Stimulated activated CD8-positive, alpha-beta memory T cell treated with anti-CD3 and anti-CD28 coated beads, Interleukin-12 subunit alpha, Interleukin-12 subunit beta, amount 100 ng/mL, for 1 hour (primary cell): ENCODE measurements around the gene APRT.
"Not testable (repeated sequence)": the region's sequence is repeated elsewhere in the genome, so short reads cannot be mapped to it uniquely, and the experiment has no call there.

Experiments used
- DNase-seq: peaks from one replicate; pipeline ENCODE4 v3.0.0-alpha.2; 2020; ENCODE audit warnings: low read depth

Gene APRT

DNA sequence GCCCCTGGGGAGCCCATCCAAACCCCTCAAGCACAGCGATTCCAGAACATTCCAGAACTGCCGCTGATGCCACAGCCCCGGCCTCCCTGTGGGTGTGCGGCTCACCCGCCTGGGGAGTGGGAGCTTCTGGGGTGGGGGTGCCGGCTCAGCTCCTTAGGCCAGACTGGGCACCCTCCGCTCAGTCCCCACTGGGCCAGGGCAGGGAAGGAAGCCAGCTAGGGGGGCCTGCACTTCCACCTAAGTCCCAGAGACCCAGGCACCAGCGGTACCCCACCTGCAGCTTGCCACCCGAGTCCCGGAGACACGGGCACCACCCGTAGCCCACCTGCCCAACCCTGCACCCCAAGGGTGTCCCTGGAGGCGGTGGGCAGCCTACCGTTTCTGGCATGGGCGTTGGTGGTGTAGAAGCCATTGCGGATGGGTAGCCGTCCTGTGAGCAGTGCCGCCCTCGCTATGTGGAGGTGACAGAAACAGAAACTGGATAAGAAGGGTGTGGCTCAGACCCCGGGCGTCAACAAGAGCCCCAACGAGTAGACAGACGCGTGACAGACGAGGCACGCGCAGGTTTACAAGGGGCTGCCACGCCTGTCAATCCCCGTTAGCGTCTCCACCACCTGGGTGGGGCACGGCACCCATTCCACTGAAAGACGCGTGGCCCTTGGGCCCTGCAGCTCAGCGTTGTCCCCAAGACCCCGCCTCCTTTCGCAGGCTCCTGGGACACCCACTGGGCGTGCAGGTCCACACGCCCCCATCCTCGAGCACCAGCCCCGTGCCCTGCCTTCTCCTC, 30.0 kb upstream of the APRT start:
- DNase-seq, result no peak

DNA sequence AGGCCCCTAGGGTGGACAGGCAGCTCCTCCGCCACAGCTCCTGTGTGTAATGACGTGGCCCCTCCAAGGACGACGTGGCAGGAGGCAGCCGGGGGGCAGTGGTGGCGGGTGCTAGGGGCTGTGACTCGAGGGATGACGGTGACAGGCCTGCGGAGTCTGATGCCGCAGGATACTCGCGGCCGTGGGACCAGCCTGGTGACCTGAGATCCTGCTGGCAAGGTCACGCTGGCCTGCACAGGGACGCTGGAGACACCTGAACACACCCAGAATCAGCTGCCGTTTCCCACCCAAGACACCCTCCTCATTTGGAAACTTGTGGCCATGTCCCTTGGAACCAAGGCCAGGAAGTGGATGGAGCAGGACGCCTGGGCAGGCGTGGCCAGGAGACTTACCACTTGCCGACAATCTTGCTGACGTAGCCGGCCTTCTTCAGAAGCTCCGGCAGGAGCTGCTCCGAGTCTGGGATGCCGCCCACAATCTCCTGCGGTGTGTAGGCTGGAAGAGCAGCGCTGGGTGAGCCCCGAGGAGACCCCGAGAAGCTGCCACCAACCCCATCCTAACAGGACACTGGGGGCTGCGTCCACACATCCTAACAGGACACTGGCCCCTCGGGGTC, 29.0 kb upstream of the APRT start:
- DNase-seq, result no peak

DNA sequence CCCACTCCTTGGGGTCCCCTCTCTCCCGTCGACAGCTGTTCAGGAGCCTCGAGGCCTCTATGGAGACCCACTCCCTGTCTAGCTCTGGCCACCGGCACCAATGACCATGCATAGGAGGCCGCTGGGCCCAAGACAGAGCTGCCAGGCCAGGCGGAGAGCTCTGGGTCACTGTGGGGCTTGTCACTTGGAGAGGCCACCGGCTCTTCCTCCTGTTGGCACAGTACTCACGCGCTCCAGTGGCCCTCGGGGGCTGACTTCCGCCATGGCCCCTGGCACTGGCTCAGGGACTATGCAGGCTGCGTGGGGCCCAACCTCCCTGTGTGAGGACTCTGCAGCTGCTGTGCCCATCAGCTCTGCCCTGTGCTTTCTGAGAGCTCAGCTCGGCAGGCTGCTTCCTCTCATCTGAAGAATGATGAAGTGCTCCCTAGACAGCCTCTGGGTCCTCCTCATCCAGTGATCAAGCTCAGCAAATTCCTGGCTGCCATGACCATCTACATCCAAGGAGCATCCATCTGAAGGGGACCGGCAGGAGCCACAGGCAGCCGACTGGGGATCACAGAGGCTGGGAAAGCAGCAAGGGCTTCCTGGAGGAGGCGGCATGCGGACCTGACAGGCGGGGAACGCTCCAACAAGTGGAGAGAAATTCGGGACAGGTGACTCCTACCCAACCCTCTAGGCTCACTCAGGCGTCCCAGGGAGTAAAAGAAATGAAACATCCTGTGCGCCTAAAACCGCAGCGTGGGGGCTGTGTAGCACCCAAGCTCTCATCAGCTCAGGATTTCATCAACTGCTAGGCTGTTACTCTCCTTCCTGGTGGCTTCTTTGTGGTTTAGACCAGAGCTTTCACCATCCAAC, 28.2 kb upstream of the APRT start:
- DNase-seq, result no peak

DNA sequence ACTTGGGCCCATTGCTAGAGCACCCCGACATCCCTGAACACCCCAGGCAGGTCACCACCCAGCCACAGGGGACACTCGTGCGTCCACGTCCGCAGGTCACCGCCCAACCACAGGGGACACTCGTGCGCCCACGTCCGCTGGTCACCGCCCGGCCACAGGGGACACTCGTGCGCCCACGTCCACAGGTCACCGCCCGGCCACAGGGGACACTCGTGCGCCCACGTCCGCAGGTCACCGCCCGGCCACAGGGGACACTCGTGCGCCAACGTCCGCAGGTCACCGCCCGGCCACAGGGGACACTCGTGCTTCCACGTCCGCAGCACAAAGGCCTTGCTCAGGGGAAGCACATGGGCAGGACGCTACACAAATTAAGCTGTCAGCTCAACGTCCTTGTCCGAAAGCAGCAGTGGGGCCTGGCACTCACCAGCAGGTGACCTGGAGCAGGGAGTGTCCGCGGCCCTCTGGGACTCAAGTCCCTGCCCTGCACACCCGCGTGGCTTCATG, 27.4 kb upstream of the APRT start:
- no peak for DNase-seq

DNA sequence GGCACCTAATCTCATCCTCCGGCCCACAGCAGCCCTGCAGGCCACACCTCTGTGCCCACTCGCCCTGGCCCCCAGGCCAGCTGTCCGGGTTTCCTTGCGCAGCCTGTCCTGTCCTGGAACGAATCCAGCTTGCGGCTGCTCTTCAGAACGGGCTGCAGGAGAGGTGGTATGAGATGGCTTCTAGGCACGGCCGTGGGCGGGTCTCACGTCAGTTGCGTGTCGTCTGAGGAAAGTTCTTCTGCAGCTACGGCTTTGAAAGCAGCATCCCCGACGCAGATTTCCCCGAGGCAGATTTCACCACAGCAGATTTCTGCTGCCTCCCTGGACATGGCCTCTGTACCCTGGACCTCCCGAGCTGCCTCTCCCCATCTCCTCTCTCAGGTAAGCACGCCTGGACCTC, 26.8 kb upstream of the APRT start:
- no peak for DNase-seq

DNA sequence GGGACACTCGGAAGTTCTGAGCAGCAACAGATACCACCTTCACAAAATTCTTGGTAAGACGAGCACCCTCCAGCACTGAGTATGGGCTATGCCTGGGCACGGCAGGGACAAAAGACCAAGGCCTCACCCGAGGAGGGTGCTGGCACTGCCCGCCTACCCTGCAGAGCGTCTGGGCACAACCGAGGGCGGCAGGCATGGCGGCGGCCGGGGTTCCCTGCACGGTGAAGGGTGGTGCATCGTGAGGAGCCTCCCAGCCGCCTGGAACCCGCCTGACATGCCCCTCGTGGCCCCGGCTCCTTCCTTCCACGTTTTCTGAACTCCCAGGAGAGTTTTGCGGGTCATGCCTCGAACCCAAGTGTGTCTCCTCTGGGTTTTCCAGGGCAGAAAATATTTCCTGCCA, 26.1 kb upstream of the APRT start:
- no peak for DNase-seq

DNA sequence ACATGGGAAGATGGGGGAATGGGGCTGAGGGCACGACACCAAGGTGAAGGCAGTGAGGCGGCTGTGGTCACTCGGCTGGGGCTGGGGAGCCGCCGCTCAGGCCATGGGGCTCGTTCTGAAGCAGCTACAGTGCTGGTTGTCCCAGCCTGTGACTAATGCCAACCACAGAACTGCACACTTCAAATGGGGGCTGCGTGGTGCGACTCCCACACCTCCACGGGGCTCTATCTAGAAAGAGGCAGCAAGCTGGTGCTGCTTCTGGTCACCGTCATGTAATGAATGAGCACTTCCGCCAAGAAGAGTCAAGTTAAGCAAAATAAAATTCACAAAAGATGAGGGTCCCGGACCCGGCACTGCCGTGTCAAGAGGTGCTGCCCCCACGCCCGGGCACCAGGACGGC, 25.1 kb upstream of the APRT start:
- DNase-seq, result no peak

DNA sequence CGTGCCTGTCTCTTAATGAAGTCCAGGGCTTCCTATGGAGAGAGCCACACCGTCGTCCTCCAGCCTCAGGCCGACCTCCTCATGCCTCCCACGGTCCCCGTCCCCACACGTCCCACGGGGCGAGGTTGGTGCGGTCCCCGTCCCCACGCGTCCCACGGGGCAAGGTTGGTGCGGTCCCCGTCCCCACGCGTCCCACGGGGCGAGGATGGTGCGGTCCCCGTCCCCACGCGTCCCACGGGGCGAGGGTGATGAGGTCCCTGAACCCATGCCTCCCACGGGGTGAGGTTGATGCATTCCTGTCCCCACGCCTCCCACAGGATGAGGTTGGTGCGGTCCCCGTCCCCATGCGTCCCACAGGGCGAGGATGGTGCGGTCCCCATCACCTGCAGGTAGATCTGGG, 24.1 kb upstream of the APRT start:
- no peak for DNase-seq

DNA sequence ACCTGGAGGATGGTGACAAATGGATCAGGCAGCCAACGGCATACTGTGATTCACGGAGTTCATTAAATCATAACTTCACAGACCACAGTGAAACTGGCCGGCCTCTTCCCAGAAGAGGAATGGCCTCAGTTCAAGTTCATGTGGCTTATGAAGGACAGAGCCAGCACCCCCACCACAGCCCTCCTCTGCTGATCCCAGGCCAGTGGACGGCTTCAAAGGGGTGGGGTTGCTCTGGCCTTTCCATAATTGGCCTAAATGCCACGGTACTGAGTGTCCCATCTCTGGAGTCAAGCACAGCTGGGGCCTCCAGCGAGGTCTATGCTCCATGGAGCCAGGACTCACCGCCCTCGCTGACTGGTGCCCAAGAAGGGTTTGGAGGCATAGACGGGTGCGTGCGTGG, 23.7 kb upstream of the APRT start:
- DNase-seq, result no peak

DNA sequence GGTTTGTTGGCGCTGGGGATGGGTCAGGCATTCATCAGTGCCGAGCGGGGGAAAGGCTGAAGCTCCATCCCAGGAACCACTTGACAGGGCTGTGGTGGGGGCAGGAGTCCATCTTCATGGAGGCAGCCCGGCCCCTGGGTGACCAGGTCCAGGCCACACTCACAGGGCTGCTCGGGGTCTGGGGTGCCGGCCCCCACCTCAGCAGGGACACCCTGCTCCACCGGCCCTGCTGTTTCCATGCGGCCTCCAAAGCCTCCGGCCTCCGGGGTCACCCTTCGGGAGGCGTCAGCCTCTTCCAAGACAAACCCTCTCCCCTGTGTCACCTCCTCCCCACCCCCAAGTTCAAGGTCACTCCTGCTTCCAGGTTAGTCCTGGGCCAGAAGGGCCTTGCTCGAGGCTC, 22.9 kb upstream of the APRT start:
- no peak for DNase-seq

DNA sequence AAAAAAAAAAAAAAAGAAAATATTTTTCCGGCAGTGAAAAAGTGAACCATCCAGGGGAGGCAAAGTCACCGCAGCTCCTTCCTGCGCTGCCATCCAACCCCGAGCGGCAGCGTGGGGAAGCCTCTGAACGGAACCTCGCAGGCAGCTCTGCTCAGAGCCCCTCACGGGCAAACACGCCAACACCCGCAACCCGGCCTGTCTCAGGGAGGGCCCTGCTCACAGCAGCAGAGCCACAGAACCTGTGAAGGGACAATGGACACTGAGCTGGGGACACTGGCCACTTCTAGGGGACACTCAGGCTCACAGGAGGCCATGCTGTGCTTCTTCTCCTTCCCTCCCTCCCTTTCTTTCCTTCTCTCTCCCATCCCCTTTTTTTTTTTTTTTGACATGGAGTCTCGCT, 21.4 kb upstream of the APRT start:
- DNase-seq, result no peak

DNA sequence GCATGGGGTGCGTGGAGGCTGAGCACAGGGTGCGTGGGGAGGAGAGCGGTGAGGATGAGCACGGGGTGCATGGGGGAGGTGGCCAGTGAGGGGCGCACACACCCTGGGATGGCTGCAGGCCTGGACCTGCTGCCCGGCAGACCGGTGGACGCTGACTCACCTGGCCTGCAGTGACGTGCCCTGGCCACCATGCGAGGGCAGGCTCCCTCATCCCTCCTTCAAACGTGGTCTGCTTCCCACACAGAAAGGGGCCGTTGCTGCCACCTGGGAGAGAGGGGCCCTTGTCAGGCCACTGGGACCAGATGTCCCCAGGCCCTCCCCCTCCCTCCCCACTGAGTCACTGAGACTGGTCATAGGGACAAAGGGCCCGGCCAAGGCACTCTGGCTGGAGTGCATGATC, 20.1 kb upstream of the APRT start:
- DNase-seq, result no peak

DNA sequence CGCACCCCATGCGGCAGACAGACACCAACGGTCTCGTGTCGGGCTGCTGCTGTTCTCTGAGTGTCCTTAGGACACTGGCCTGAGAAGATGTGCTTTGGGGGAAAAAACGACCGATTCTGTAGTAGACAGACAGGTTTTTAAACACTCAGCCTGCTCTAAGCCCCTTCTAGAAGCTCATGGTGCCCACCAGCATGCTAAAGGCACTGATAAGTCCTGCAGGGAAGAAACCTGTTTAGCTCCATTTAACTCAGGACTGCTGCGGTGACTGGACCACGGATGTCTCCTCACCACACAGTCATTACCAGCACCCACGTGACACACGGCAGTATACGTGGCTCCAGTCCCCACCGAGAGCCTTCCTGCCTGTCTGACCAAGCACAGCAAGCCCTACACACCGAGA, 19.1 kb upstream of the APRT start:
- DNase-seq, result no peak

DNA sequence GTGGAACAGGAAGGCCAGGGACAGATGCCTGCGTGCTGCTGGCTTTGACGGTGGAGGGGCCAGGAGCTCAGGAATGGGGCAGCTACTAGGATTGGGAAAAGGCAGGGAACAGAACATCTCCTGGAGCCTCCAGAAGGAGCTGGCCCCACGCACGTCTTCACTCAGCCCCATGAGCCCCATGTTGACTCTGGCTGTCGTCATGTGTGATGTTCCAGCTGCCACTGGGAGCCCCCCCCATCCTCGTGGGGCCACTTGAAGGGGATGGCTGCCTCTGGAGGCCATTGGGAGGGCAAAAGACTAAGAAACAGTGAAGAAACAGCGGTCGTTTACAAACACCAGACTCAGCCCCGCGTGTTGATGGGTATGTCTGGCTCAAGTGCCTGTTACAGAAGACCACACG, 18.5 kb upstream of the APRT start:
- DNase-seq, result no peak

DNA sequence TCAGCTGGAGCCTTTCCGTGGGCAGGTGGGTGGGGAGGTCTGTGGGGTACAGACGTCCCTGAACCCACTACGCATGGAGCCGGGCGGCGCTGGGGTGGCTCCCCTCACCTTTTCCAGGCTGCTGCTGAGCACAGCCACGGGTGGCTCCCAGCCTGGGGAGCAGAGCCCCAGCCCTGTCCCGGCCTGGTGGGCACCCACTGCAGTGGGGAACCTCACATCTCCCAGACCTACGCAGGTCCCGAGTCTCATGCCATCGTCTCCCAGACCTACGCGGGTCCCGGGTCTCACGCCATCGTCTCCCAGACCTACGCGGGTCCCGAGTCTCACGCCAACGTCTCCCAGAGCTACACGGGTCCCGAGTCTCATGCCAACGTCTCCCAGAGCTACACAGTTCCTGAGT, 17.0 kb upstream of the APRT start:
- DNase-seq, result no peak

DNA sequence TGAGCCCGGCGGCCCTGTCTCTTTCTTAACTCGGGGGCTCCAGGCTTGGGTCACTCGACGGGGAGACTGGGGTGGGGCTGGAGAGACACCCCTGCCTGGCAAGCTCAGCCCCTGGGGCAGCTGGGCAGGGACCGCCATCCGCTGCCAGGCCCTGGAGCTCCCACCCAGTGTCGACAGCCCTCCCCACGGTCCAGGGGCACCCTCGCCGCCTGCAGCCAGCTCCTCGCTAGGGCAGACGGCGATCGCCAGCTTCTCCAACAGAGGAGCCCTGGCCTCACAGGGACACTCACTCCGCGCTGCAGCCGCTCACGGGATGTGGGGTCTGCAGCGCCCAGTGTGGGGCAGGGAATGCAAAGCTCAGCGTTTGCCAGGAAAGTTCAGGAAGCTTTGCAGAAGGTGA, 16.0 kb upstream of the APRT start:
- no peak for DNase-seq

DNA sequence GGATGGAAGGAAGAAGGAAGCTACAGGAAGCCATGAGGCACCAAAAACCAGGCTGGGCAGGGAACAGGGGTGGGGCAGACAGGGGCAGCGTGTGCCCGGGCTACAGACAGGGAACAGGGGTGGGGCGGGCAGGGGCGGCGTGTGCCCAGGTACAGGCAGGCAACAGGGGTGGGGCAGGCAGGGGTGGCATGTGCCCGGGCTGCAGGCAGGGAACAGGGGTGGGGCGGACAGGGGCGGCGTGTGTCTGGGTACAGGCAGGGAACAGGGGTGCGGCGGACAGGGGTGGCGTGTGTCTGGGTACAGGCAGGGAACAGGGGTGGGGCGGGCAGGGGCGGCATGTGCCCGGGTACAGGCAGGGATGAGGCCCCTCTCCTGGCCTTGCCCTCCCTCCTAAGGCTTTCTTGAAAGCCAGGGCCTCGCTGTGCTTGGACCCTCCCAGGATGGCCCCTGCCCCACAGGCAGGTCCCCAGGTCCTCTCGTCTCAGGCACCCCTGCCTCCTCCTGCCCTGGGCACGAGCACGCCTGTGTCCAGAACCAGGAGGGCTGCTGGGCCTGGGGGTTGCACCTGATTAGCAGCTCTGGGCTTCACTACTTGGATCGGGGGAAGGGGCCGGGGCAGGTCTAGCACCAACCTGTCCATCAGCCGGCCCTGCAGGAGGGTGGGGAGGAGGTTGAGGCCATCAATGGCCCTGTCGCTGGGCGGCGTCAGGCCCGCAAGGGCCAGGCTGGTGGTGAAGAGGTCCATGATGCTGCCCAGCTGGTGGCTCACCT, 14.5 kb upstream of the APRT start:
- DNase-seq, result no peak

DNA sequence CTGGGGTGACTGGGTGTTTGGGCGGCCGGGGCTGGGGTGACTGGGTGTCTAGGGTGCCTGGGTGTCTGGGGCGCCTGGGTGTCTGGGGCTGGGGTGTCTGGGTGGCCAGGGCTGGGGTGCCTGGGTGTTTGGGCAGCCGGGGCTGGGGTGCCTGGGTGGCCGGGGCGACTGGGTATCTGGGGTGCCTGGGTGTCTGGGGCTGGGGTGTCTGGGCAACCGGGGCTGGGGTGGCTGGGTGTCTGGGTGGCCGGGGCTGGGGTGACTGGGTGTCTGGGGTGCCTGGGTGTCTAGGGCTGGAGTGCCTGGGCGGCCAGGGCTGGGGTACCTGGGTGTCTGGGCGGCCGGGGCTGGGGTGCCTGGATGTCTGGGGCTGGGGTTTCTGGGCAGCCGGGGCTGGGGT, 13.4 kb upstream of the APRT start:
- no peak for DNase-seq

DNA sequence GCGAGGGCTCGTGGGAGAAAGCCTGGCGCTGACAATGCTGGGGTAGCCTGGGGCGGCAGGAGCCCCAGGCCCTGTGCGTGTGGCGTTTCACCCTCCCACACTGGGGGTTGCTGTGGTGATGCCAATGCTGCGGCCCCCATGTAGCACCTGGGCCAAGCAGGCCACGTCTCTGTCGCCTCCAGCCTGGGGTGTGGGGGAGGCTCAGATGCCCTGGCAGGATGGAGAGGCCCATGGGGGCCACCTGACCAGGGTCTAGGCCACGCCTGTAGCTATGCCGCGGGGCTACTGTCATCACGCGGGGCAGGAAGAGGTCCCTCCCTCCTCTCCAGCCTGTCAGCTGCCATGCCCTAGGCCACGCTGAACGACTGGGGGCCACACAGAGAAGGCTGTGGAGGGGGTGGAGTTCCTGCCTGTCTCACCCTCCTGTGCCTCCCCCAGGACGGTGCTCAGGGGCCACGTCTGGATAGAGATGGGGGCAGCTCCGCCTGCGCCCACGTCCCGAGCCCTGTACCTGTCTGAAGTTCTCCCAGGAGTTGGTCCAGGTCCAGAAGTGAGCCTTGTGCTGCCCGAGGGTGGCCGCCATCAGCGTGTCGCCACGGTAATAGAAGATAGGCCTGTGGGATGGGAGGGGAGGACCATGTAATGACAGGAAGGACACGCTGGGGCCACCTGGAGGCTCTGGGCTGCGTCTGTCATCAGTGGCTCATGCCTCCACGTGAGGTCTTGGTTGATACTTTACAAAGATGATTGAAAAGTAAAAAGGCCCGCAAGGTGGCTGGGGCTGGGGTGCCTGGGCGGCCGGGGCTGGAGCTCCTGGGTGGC, 12.7 kb upstream of the APRT start:
- no peak for DNase-seq

DNA sequence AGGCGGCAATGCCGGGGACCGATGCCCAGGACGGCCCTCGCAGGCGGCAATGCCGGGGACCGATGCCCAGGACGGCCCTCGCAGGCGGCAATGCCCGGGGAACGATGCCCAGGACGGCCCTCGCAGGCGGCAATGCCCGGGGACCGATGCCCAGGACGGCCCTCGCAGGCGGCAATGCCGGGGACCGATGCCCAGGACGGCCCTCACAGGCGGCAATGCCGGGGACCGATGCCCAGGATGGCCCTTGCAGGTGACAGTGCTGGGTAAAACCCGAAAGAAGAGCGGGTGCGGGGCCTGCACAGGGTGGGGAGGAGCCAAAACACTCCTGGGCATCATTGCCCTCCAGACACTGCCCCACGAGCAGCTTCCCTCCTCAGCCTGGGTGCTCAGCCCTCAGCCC, 11.9 kb upstream of the APRT start:
- DNase-seq, result not testable (repeated sequence)

DNA sequence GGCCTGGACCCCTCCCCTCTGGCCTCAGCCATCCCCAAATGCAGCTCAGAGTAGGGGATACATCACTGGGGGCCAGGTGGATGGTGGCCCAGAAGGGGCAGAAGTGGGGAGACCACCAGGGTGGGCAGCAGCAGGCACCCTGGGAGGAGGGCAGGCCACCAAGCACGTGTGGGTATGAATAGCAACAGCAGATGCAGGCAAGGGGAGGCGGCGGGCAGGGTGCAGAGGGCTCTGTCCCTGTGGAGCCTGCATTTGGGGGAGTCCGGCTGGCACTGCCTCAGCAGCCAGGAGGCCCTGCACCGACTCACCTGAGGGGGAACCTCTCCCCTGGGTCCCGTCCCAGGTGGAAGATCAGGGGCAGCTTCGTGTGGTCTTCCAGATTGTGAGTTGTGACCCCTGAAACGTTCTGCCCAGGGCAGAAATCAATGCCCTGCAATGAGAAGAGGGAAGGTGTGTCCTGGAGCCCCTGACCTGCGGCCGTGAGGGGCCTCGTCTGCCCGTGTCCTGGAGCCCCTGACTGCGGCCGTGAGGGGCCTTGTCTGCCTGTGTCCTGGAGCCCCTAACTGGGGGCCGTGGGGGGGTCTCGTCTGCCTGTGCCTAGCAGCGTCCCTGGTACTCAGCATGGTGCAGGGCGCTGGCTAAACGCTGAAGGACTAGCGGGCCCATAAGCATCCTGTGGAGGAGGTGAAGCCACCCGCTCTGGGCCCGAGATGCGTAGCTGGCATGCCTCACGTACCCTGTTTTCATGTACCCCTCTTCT, 10.7 kb upstream of the APRT start:
- no peak for DNase-seq
